Measurements from ENCODE around the gene GPR151. TPM values are rescaled to one million over a fixed set of nuclear protein-coding genes. Genes with fewer than 3 reads are reported as not detected.
"Not testable (repeated sequence)": the region's sequence is repeated elsewhere in the genome, so short reads cannot be mapped to it uniquely, and the experiment has no call there.

GPR151 gene
- total RNA-seq: not detected
- long read RNA-seq: 0 reads

DNA sequence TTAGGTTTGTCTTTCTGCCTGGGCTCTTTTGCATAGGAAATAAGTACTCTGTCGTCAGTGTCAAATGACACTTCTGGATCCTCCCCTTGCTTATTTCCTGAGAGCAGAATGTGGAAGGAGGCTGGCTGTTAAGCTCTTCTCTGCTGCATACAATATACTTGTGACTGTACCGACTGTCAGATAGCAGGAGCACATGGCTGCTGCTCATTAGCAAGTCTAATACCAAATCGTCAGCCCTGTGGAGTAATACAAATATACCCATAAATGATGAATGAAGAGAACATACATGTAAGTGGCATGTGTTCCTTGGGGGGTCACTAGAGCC, at the start of gene GPR151:
GPR151 (minus strand) TSS at position 40 of the 325 bp plus-strand sequence. CDS start 77 bp downstream, outside the sequence.
- H3K4me3 ChIP-seq: no peak within 1 kb of the TSS

DNA sequence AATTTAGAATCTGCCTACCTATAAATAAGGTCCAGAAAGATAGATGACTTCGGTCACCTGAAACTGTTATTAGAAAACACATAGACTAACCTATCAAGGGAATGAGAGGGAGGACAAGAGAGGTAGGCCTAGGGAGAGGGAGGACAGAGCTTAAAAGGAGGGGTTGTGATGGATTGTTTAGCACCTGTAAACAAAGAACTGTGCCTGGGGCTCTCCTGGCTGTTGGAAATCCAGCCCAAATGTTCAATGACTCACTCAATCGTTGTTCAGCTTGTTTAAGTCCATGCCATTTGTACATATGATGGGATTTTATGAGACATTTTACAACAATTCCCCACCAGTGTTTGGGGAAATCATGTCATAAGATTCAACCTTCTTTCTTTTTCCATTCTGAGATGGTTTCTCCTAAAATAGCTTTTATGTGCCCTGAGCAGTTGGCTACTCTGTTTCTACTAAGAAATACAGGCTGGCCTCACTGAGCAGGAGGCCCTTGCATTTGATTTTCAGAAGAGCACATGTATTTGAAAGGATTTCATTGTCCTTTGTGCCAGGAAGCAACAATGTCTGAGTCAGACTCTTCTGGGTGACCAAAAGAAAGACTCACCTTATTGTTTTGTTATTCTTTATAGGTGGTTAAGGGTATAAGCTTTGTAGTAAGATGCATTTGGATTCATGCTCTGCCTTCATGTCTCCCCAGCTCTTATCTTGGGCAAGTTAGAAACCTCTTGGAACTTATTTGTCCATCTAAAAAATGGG, 48.2 kb upstream of the GPR151 start:
- Histone ChIP-seq H3K36me3 (no peaks in the 10 kb centered on the region), H3K9me3 (no peaks in the 10 kb centered on the region), H3K27ac (no peak overlapping the region), H3K4me3 (no peak overlapping the region), H3K4me1 (no peaks in the 10 kb centered on the region), H3K27me3 (no peaks in the 10 kb centered on the region)
- intact Hi-C loops (cut with DNase I): no loop called here
- TF ChIP-seq, protein P1, sequence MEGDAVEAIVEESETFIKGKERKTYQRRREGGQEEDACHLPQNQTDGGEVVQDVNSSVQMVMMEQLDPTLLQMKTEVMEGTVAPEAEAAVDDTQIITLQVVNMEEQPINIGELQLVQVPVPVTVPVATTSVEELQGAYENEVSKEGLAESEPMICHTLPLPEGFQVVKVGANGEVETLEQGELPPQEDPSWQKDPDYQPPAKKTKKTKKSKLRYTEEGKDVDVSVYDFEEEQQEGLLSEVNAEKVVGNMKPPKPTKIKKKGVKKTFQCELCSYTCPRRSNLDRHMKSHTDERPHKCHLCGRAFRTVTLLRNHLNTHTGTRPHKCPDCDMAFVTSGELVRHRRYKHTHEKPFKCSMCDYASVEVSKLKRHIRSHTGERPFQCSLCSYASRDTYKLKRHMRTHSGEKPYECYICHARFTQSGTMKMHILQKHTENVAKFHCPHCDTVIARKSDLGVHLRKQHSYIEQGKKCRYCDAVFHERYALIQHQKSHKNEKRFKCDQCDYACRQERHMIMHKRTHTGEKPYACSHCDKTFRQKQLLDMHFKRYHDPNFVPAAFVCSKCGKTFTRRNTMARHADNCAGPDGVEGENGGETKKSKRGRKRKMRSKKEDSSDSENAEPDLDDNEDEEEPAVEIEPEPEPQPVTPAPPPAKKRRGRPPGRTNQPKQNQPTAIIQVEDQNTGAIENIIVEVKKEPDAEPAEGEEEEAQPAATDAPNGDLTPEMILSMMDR (IDR thresholded peaks at IDR 0.05): no peak
- DNase-seq: no peak
- no peak for ATAC-seq

More for the DNA sequence above, at the start of gene GPR151:
- H3K27ac ChIP-seq: no peak within 1 kb of the TSS
- peaks cover 24% of the 10 kb centered on the region for H3K36me3 ChIP-seq
- H3K4me1 ChIP-seq: no peaks in the 10 kb centered on the region
- ATAC-seq: no peak
- TF ChIP-seq, protein P1 (IDR thresholded peaks at IDR 0.05): no peak
- intact Hi-C loops (cut with DNase I): no loop called here
- DNase-seq: no peak
- no peaks in the 10 kb centered on the region for H3K27me3 ChIP-seq
- H3K9me3 ChIP-seq: no peaks in the 10 kb centered on the region

DNA sequence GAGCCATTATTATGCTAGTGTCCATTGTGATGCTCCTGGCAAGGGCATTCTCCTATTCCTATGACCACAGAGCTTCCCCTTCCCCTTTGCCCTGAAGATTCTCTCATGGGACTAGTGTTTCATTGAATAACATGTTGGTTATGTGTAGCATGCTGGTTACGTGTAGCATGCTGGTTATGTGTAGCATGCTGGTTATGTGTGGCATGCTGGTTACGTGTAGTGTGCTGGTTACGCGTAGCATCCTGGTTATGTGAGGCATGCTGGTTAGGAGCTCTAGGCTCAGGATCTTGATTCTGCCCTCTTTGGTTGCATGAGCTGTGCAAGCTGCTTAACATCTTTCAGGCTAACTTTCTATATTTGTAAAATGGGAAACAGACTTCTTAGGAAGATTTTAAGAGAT, 46.5 kb upstream of the GPR151 start:
- DNase-seq (no peak), ATAC-seq (no peak)
- Histone ChIP-seq H3K27me3 (no peaks in the 10 kb centered on the region), H3K36me3 (no peaks in the 10 kb centered on the region), H3K4me1 (no peaks in the 10 kb centered on the region), H3K9me3 (no peaks in the 10 kb centered on the region), H3K4me3 (no peak overlapping the region), H3K27ac (no peak overlapping the region)
- TF ChIP-seq, protein P1 (IDR thresholded peaks at IDR 0.05): no peak
- intact Hi-C loops (cut with DNase I): no loop called here

DNA sequence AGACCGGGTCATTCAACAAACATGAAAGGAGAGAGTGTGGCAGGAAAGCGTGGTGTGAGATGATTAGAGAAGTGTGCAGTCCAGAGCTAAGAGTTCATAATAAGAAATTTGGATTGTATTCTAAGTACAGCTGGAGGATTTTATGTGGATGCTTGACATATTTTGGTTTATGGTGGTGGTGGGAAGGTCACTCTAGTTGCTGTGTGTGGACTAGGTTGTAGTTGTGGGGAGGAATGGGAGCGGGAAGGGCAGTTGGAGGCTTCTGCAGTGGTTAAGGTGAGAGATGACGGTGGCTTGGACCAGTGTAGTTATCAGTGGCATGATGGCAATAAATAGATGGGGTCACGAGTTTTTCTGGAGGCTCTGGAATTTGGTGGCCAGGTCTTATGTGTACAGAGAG, 45.7 kb upstream of the GPR151 start:
- Histone ChIP-seq H3K9me3 (no peaks in the 10 kb centered on the region), H3K27me3 (no peaks in the 10 kb centered on the region), H3K4me3 (no peak overlapping the region), H3K4me1 (no peaks in the 10 kb centered on the region), H3K27ac (no peak overlapping the region), H3K36me3 (no peaks in the 10 kb centered on the region)
- intact Hi-C loops (cut with DNase I): no loop called here
- ATAC-seq: no peak
- TF ChIP-seq, protein P1 (IDR thresholded peaks at IDR 0.05): no peak
- no peak for DNase-seq

DNA sequence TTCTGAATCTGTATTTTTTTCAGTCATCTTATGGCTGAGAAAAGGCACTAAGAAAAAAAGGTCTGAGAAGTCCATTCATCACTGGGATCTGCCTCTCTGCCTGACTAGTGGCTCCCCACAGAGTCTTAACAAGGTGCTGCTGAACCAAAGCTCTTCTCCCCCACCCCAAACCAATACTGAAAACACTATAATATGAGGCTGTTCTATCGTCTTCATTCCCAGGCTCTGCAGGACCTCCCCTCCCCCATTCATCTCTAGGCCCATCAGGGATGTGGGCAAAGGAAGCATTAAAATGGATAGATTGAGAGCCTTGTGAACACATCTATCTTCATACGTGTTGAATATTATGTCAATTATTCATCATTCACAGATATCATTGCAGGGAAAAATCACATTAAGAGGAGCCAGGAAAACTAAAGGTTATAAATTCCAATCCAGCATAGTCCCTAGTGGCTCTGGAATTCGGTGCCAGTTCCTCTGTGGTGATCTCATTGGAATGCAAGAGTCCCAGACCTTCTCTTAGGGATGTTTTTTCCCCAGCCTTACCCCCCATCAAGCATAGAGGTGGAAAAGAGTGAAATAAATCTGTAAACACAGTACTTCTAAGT, 44.3 kb upstream of the GPR151 start:
- ATAC-seq (no peak), DNase-seq (no peak)
- intact Hi-C loops (cut with DNase I): no loop called here
- no peak overlapping the region for H3K27ac ChIP-seq
- H3K36me3 ChIP-seq: no peaks in the 10 kb centered on the region
- TF ChIP-seq, protein P1 (IDR thresholded peaks at IDR 0.05): no peak
- no peaks in the 10 kb centered on the region for H3K27me3 ChIP-seq
- no peaks in the 10 kb centered on the region for H3K9me3 ChIP-seq
- no peaks in the 10 kb centered on the region for H3K4me1 ChIP-seq
- H3K4me3 ChIP-seq: no peak overlapping the region

DNA sequence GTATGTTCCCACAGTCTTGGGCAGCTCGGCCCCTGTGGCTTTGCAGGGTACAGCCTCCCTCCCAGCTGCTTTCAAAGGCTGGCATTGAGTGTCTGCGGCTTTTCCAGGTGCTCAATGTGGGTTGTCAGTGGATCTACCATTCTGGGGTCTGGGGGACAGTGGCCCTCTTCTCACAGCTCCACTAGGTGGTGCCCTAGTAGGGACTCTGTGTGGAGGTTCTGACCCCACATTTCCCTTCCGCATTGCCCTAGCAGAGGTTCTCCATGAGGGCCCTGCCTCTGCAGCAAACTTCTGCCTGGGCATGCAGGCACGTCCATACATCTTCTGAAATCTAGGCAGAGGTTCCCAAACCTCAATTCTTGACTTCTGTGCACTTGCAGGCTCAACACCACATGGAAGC, 40.9 kb upstream of the GPR151 start:
- intact Hi-C loops (cut with DNase I); ATAC-seq; H3K4me1 ChIP-seq; H3K4me3 ChIP-seq; H3K27me3 ChIP-seq; H3K36me3 ChIP-seq; DNase-seq; H3K27ac ChIP-seq; H3K9me3 ChIP-seq: not testable (repeated sequence)
